OCI-LY1 (cell line): ENCODE results near the gene MYLK3.

Experiments
- H2AFZ ChIP-seq: fragments of 200-600 bp; sonication (generic), shearing (Covaris generic); 2 replicates; pipeline ENCODE4 v1.6.0; 2014; ENCODE audit warnings: antibody characterized with exemption, mild to moderate bottlenecking, low read length
- H3F3A ChIP-seq: fragments of 200-600 bp; sonication (generic), shearing (Covaris generic); 2 replicates; pipeline ENCODE4 v1.6.0; 2014; ENCODE audit warnings: mild to moderate bottlenecking, antibody characterized with exemption, low read length, moderate library complexity; ENCODE audit not compliant: insufficient read depth
- H3K27ac ChIP-seq: fragments of 200-600 bp; sonication (generic); 2 replicates; pipeline ENCODE4 v1.5.1; 2014; ENCODE audit warnings: low read length, mixed run types, mild to moderate bottlenecking, low read depth; ENCODE audit not compliant: poor library complexity, severe bottlenecking
- H3K27me3 ChIP-seq: fragments of 200-600 bp; sonication (generic); 2 replicates; pipeline ENCODE4 v1.6.0; 2014; ENCODE audit warnings: antibody characterized with exemption, mild to moderate bottlenecking, low read length, moderate library complexity; ENCODE audit not compliant: insufficient read depth
- H3K36me3 ChIP-seq: fragments of 200-600 bp; sonication (generic); 2 replicates; pipeline ENCODE4 v1.6.1; 2014; ENCODE audit warnings: mild to moderate bottlenecking, antibody characterized with exemption, low read length, moderate library complexity, mixed read lengths; ENCODE audit not compliant: insufficient read depth
- H3K4me1 ChIP-seq: fragments of 200-600 bp; sonication (generic); 2 replicates; pipeline ENCODE4 v1.5.1; 2014; ENCODE audit warnings: mild to moderate bottlenecking, low read length, moderate library complexity; ENCODE audit not compliant: insufficient read depth, severe bottlenecking
- H3K4me2 ChIP-seq: fragments of 200-600 bp; sonication (generic), shearing (Covaris generic); 2 replicates; pipeline ENCODE4 v1.6.1; 2014; ENCODE audit warnings: low read length
- H3K4me3 ChIP-seq: fragments of 200-600 bp; sonication (generic); 2 replicates; pipeline ENCODE4 v1.5.1; 2014; ENCODE audit warnings: low read length, low read depth, mild to moderate bottlenecking, mixed read lengths; ENCODE audit not compliant: poor library complexity, severe bottlenecking
- H3K79me2 ChIP-seq: fragments of 200-600 bp; shearing (Covaris generic); 2 replicates; pipeline ENCODE4 v1.6.1; 2016; ENCODE audit warnings: mixed run types, low read length, mixed read lengths; ENCODE audit not compliant: insufficient read depth
- H3K9ac ChIP-seq: fragments of 200-600 bp; sonication (generic), shearing (Covaris generic); 2 replicates; pipeline ENCODE4 v1.6.1; 2014; ENCODE audit warnings: mild to moderate bottlenecking, low read length, mixed read lengths
- H3K9me2 ChIP-seq: fragments of 200-600 bp; sonication (generic), shearing (Covaris generic); 2 replicates; pipeline ENCODE4 v1.6.1; 2014; ENCODE audit warnings: low read depth, mild to moderate bottlenecking, low read length, mixed read lengths
- H3K9me3 ChIP-seq: fragments of 200-600 bp; shearing (Covaris generic); 2 replicates; pipeline ENCODE4 v1.6.1; 2014; ENCODE audit warnings: low read length, mixed read lengths
- H4K20me1 ChIP-seq: fragments of 200-600 bp; sonication (generic), shearing (Covaris generic); 2 replicates; pipeline ENCODE4 v1.6.0; 2016; ENCODE audit warnings: mild to moderate bottlenecking, low read length; ENCODE audit not compliant: insufficient read depth
- EZH2 ChIP-seq: fragments of 200-600 bp; sonication (generic), shearing (Covaris generic); IDR thresholded peaks from 2 replicates; pipeline ENCODE4 v1.8.0; 2017; ENCODE audit warnings: borderline replicate concordance, mixed run types, mild to moderate bottlenecking, antibody characterized with exemption, low read length, moderate library complexity, mixed read lengths
- TF ChIP-seq, protein P1 (sequence below): fragments of 200-600 bp; sonication (generic), shearing (Covaris generic); IDR thresholded peaks from 2 replicates; pipeline ENCODE4 v1.5.1; 2017; ENCODE audit warnings: mild to moderate bottlenecking, antibody characterized with exemption, low read length, moderate library complexity, mixed read lengths

MYLK3 gene

DNA sequence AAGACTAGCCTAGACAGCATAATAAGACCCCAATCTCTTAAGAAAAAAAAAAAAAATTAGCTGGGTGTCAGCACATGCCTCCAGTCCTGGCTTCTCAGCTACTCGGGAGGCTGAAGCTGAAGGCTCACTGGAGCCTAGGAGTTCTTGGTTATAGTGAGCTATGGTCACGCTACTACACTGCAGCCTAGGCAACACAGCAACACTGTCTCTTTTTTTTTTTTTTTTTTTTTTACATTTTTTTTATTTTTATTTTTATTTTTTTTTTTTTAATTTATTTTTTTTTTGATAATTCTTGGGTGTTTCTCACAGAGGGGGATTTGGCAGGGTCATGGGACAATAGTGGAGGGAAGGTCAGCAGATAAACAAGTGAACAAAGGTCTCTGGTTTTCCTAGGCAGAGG is 54.5 kb downstream of the MYLK3 start:
- H3K27ac ChIP-seq, result no peak overlapping the region
- H3K79me2 ChIP-seq, result peaks cover 23% of the 10 kb centered on the region
- H3K4me3 ChIP-seq, result no peak overlapping the region
- no peak overlapping the region for H3K9ac ChIP-seq
- H3K36me3 ChIP-seq, result peaks cover 72% of the 10 kb centered on the region
- H3F3A ChIP-seq, result no peaks in the 10 kb centered on the region
- no peaks in the 10 kb centered on the region for H3K9me2 ChIP-seq
- no peak overlapping the region for H3K4me2 ChIP-seq
- no peaks in the 10 kb centered on the region for H3K27me3 ChIP-seq
- no peaks in the 10 kb centered on the region for H3K9me3 ChIP-seq
- H2AFZ ChIP-seq, result no peak overlapping the region
- TF ChIP-seq, protein P1, sequence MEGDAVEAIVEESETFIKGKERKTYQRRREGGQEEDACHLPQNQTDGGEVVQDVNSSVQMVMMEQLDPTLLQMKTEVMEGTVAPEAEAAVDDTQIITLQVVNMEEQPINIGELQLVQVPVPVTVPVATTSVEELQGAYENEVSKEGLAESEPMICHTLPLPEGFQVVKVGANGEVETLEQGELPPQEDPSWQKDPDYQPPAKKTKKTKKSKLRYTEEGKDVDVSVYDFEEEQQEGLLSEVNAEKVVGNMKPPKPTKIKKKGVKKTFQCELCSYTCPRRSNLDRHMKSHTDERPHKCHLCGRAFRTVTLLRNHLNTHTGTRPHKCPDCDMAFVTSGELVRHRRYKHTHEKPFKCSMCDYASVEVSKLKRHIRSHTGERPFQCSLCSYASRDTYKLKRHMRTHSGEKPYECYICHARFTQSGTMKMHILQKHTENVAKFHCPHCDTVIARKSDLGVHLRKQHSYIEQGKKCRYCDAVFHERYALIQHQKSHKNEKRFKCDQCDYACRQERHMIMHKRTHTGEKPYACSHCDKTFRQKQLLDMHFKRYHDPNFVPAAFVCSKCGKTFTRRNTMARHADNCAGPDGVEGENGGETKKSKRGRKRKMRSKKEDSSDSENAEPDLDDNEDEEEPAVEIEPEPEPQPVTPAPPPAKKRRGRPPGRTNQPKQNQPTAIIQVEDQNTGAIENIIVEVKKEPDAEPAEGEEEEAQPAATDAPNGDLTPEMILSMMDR, result no peak
- TF ChIP-seq EZH2, result no peak
- peaks cover 21% of the 10 kb centered on the region for H3K4me1 ChIP-seq
- no peaks in the 10 kb centered on the region for H4K20me1 ChIP-seq

DNA sequence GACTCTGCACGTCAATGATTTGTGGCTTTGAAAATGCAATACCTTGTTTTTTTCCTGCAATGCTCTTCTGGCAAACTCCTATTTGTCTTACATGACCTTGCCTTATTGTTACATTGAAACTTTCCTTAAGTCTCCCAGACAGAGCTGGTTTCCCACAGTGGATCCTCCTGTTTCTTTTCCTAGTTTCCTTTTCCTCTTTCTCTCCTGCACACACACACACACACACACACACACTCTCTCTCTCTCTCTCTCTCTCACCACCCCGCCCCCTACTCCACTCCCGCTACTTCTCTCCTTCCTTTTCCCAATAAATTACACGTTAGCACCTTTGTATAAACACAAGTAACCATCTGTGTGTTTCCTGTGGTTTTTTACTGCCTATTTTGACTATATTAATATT is 56.4 kb downstream of the MYLK3 start:
- Histone ChIP-seq H3K4me3 (peak overlapping the region; percentile 74), H4K20me1 (no peaks in the 10 kb centered on the region), H3K9me3 (no peaks in the 10 kb centered on the region), H3K9me2 (no peaks in the 10 kb centered on the region), H3F3A (no peaks in the 10 kb centered on the region), H3K4me2 (peak overlapping the region; percentile 93), H2AFZ (no peak overlapping the region), H3K36me3 (peaks cover 54% of the 10 kb centered on the region), H3K4me1 (peaks cover 35% of the 10 kb centered on the region), H3K79me2 (peaks cover 41% of the 10 kb centered on the region), H3K27ac (peak overlapping the region; percentile 86), H3K9ac (peak overlapping the region; percentile 77), H3K27me3 (no peaks in the 10 kb centered on the region)
- TF ChIP-seq, protein P1, result no peak
- TF ChIP-seq EZH2, result no peak

DNA sequence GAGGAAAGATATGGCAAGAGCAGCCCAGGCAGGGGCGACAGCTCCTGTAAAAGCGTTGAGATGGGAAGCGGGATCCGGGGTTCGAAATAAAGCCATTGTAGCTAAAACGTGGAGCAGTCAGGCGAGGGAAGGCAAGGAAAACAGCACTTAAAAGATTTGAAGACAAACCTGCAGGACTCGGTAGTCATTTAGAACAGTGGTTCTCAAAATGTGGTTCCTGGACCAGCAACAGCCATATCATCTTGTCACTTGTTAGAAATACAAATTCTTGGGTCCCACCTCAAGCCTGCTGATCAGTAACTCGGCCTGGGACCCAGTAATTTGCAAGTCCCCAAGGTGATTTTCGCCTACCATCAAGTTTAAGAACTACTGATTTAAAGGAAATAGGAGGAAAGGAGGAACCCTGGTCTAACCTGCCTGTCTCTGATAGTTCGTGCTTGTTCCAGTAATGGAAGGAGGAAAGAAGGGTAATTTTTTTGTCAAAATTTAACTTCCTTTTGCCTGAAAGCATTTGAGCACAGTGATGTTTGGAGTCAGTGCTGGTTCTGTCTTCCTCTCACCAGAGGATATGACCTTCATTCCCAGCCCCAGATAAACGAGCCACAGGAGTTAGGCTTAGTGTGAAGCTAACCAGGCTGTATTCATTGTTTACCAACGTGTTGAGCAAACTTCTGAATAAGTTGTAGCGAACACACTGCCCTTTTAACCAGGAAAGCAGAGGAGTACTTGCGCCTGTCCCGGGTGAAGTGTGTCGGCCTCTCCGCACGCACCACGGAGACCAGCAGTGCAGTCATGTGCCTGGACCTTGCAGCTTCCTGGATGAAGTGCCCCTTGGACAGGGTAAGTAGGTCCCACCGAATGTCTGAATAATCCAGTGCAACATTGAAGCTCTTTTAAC is 57.6 kb downstream of the MYLK3 start:
- Histone ChIP-seq H2AFZ (no peak overlapping the region), H3K36me3 (peaks cover 42% of the 10 kb centered on the region), H3F3A (no peaks in the 10 kb centered on the region), H3K9me3 (no peaks in the 10 kb centered on the region), H3K9me2 (no peaks in the 10 kb centered on the region), H3K4me3 (peak overlapping the region; percentile 74), H3K9ac (peak overlapping the region; percentile 77), H3K79me2 (peaks cover 53% of the 10 kb centered on the region), H3K27ac (peak overlapping the region; percentile 86), H3K4me2 (peak overlapping the region; percentile 93), H3K27me3 (no peaks in the 10 kb centered on the region), H3K4me1 (peaks cover 47% of the 10 kb centered on the region), H4K20me1 (no peaks in the 10 kb centered on the region)
- TF ChIP-seq EZH2, result no peak
- TF ChIP-seq, protein P1, result no peak
